Immature natural killer cell (primary cell): ENCODE results near the gene HSH2D. TPM values are rescaled to one million over a fixed set of nuclear protein-coding genes. Genes with fewer than 3 reads are reported as not detected.
"Not testable (repeated sequence)": the region's sequence is repeated elsewhere in the genome, so short reads cannot be mapped to it uniquely, and the experiment has no call there.

Experiments
- DNase-seq, 3 donors: peaks; one replicate each; pipeline ENCODE4 v3.0.0; 2022; ENCODE audit warnings: mixed read lengths in 1 of 3
- H3K27ac Mint-ChIP-seq, 6 donors: one replicate each; pipeline ENCODE4 v1.8.0; 2020; ENCODE audit warnings: mixed read lengths in 6 of 6, mild to moderate bottlenecking in 5 of 6, inconsistent platforms in 4 of 6, moderate library complexity in 3 of 6
- H3K27me3 Mint-ChIP-seq, 3 donors: one replicate each; pipeline ENCODE4 v1.8.0; 2020 to 2021; ENCODE audit warnings: low read depth in 3 of 3, mild to moderate bottlenecking in 3 of 3, mixed read lengths in 3 of 3, moderate library complexity in 3 of 3, inconsistent platforms in 1 of 3
- H3K36me3 Mint-ChIP-seq, 3 donors: one replicate each; pipeline ENCODE4 v1.8.0; 2020; ENCODE audit warnings: mixed read lengths in 3 of 3, inconsistent platforms in 2 of 3, mild to moderate bottlenecking in 2 of 3
- H3K4me1 Mint-ChIP-seq, 2 donors: one replicate each; pipeline ENCODE4 v1.8.0; 2020; ENCODE audit warnings: inconsistent platforms in 2 of 2, mild to moderate bottlenecking in 2 of 2, mixed read lengths in 2 of 2, moderate library complexity in 1 of 2
- H3K4me3 Mint-ChIP-seq, 5 donors: one replicate each; pipeline ENCODE4 v1.8.0; 2020; ENCODE audit warnings: mild to moderate bottlenecking in 5 of 5, mixed read lengths in 5 of 5, inconsistent platforms in 3 of 5, moderate library complexity in 3 of 5
- H3K9me3 Mint-ChIP-seq, 6 donors: one replicate each; pipeline ENCODE4 v1.8.0; 2020; ENCODE audit warnings: mild to moderate bottlenecking in 6 of 6, mixed read lengths in 6 of 6, inconsistent platforms in 4 of 6, moderate library complexity in 3 of 6
- polyA plus RNA-seq, 3 donors: library from polyadenylated mRNA; unstranded; fragments of 300-500 nt; fragmentation: Illumina TruSeq; gene quantifications; one replicate each; pipeline ENCODE4 v1.2.3, GENCODE V29; 2021

HSH2D gene, protein sequence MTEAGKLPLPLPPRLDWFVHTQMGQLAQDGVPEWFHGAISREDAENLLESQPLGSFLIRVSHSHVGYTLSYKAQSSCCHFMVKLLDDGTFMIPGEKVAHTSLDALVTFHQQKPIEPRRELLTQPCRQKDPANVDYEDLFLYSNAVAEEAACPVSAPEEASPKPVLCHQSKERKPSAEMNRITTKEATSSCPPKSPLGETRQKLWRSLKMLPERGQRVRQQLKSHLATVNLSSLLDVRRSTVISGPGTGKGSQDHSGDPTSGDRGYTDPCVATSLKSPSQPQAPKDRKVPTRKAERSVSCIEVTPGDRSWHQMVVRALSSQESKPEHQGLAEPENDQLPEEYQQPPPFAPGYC
- 100 to 1,000 TPM in 1 of 3 donors, 10 to 100 TPM in 2; 70.4 to 127 (median 97.4) TPM for polyA plus RNA-seq

DNA sequence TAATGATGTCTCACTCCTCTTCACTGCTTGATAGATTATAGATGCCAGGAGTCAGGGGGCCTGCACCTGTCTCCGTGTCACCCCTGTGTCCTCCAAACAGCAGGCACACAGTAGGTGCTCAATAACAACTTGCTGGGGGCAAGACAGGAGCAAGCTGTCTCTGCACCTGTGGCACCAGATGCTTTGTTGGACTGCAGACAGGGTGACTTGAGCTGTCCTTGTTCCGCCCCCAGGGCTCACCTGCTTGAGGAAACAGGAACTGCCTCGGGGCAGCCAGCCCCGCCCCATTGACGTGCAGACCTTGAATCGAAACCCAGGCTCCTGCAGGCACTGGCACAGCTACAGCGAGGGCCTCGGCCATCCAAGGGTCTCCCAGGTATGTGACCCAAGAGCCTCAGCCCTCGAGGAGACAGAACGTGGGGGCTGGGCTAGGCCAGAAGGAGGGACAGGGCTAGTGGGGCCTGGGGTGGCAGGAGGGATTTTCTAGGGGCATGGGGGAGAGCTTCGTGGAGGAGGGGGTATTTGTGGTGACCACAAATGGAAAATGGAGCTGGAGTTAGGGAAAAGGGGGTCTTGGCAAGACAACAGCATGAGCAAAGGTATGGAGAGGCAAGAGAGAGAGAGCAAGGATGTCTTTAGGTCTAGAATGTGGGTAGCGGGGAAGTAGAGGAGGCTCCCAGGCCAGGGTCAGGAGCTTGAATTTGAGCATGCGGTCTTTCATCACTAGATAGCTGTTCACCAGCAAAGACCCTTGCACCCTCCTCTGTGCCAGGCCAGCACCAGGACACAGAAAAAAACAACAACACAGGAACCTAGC lies at the start of gene HSH2D:
HSH2D (plus strand) TSS at position 287 of the 817 bp plus-strand sequence. CDS start 5,066 bp downstream, outside the sequence.
- peaks cover 74 to 79% of the 10 kb centered on the region in 2 donors for H3K4me1 Mint-ChIP-seq
- H3K4me3 Mint-ChIP-seq = peak within 1 kb of the TSS; percentile 97 to 98 (median 97)
- peak within 1 kb of the TSS; percentile 97 to 100 (median 99) for H3K27ac Mint-ChIP-seq
- H3K36me3 Mint-ChIP-seq = peaks cover 4 to 18% (median 15%) of the 10 kb centered on the region in 3 donors
- DNase-seq = peak; percentile 79 to 83 (median 80)
- no peaks in the 10 kb centered on the region for H3K9me3 Mint-ChIP-seq
- H3K27me3 Mint-ChIP-seq = peaks cover 27 to 31% (median 31%) of the 10 kb centered on the region in 3 donors

DNA sequence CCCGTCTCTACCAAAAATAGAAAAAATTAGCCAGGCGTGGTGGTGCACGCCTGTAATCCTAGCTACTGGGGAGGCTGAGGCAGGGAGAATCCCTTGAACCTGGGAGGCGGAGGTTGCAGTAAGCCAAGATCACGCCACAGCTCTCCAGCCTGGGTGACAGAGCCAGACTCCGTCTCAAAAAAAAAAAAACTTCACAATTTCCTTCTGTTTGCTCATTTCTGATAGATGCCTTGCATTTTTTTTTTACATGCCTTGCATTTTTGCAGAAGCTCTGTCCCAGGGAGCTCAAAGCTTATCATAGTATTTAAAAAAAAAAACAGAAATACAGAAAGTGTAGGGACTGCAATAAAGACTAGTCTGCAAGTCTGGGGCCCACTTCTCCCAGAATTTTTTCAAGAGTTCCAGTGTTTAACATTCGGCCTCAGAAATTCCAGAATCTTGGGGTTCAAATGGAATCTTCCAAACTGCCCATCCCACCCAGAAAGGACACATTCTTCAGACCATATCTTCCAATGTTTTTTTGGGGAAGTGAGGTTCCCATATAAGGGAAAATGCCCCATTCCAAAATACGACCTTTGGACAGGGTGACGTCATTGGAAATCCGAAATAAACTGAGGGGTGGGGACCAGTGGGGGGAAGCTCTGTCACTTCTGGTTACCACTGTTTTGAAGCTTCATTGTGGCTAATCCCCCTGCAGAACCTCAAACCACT lies 49.0 kb upstream of the HSH2D start:
- no peaks in the 10 kb centered on the region for H3K27me3 Mint-ChIP-seq
- H3K36me3 Mint-ChIP-seq = peaks cover 24 to 62% (median 28%) of the 10 kb centered on the region in 3 donors
- no peak overlapping the region for H3K4me3 Mint-ChIP-seq
- peak overlapping the region; percentile 65 to 87 (median 85) for H3K27ac Mint-ChIP-seq
- DNase-seq = no peak
- H3K9me3 Mint-ChIP-seq = no peaks in the 10 kb centered on the region
- peaks cover 14 to 26% of the 10 kb centered on the region in 2 donors for H3K4me1 Mint-ChIP-seq

DNA sequence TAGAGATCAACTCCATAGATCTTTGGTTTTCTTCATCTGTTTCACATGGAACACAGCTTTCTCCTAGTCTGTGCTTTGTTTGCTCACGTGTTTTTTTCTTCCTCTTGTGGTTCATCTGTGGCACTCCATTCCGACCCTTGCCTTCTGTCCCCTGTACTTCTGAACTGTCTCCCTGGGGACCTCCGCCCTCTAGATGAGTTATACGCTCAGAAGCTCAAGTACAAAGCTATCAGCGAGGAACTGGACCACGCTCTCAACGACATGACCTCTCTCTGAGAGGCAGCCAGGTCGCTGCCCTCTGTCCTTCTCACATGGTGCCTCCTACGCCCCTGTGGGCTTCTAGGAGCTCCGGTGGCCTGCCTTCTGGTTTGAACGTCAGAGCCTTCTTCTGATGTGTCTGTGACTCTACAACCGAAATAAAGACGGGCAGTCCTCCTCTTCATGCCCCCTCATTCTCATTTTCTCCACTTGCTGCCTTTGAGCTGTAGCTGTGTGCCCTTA lies 48.4 kb upstream of the HSH2D start:
- Mint-ChIP-seq H3K27ac (peak overlapping the region; percentile 65 to 87 (median 85)), H3K4me1 (peaks cover 12 to 30% of the 10 kb centered on the region in 2 donors), H3K9me3 (no peaks in the 10 kb centered on the region), H3K36me3 (peaks cover 22 to 64% (median 28%) of the 10 kb centered on the region in 3 donors), H3K27me3 (no peaks in the 10 kb centered on the region), H3K4me3 (peak overlapping the region in 2 of 5 donors; percentile 0 to 2)
- DNase-seq = no peak

DNA sequence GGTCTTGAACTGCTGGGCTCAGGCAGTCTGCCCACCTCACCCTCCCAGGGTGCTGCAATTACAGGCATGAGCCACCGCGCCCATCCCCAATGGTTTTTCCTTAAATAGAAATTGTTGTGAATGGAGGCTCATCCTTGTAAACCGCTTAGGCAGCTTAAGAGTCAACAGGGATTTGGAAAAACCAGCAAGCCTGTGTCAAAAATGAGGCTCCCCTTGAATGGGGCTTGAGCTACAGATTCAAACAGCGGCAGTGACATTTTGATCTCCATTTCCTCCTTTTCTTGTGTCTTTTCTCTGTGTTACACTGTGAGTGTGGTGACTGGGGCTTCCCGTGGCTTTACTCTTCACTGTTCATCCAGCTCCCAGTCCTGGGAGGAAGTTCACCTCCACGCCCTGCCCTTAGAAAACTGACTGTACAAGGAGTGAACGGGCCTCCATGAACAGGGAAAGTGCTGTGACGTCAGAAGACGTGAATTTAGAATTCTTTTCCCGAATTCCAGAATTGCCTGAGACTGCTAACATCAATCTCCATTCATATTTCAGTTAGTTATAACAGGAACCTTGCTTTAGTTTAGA lies 47.1 kb upstream of the HSH2D start:
- peak overlapping the region in 4 of 6 donors; percentile 24 to 76 (median 62) for H3K27ac Mint-ChIP-seq
- H3K9me3 Mint-ChIP-seq = no peaks in the 10 kb centered on the region
- DNase-seq = no peak
- no peak overlapping the region for H3K4me3 Mint-ChIP-seq
- H3K4me1 Mint-ChIP-seq = peaks cover 12 to 25% of the 10 kb centered on the region in 2 donors
- H3K27me3 Mint-ChIP-seq = no peaks in the 10 kb centered on the region
- peaks cover 27 to 63% (median 27%) of the 10 kb centered on the region in 3 donors for H3K36me3 Mint-ChIP-seq

DNA sequence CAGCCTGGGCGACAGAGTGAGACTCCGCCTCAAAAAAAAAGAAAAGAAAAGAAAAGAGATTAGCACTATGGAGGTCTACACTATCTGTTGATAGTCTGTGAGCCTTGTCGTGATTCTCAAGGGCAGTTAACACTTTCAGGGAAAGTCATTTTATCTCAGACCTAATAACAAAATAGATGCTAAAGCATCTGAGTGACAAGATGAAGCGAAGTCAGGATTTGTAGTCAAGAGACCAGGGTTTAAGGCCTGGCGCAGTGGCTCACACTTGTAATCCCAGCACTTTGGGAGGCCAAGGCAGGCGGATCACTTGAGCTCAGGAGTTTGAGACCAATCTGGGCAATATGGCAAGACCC lies 45.1 kb upstream of the HSH2D start:
- Mint-ChIP-seq H3K4me3 (no peak overlapping the region), H3K4me1 (peaks cover 12 to 25% of the 10 kb centered on the region in 2 donors), H3K9me3 (no peaks in the 10 kb centered on the region), H3K36me3 (peaks cover 27 to 60% (median 30%) of the 10 kb centered on the region in 3 donors), H3K27ac (peak overlapping the region in 3 of 6 donors; percentile 4 to 82 (median 31)), H3K27me3 (no peaks in the 10 kb centered on the region)
- no peak for DNase-seq

DNA sequence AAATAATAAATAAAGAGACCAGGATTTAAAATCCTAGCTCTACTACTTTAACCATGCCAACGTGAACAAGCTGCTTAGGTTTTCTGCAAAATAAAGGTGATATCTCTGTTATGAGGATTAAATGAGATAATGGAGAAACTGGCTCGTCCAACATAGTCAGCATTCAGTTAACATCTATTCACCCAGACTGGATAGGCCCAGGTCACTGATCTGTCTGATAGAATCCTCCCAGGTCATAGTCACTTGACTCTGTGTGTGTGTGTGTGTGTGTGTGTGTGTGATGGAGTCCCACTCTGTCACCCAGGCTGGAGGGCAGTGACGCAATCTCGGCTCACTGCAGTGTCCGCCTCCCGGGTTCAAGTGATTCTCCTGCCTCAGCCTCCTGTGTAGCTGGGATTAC lies 44.7 kb upstream of the HSH2D start:
- Mint-ChIP-seq H3K27ac (peak overlapping the region in 1 of 6 donors; percentile 8), H3K9me3 (no peaks in the 10 kb centered on the region), H3K27me3 (no peaks in the 10 kb centered on the region), H3K36me3 (peaks cover 24 to 60% (median 27%) of the 10 kb centered on the region in 3 donors), H3K4me1 (peaks cover 9 to 25% of the 10 kb centered on the region in 2 donors), H3K4me3 (no peak overlapping the region)
- DNase-seq = no peak

DNA sequence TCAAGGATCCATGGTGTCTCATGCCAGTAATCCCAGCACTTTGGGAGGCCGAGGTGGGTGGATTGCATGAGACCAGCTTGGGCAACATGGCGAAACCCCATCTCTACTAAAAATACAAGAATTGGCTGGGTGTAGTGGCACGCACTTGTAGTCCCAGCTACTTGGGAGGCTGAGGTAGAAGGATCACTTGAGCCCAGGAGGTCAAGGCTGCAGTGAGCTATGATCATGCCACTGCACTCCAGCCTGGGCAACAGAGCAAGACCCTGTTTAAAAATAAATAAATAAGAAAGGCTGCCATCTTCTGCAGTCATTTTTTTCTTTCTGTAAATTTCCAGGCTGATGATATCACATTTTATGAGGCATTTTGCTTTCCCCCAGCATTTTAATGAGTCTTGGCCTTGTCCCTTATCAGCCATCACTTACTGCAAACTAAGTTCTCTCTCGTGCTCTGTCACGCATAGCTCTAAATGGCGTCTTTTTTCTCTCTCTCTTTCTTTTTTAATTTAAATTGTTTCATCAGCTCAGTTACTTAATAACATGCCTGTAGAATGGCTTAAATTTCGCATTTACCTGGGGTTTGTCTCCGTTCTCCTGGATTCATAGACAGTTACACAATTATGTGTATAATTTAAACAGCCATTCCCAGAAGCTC lies 44.0 kb upstream of the HSH2D start:
- H3K9me3 Mint-ChIP-seq, DNase-seq, H3K4me3 Mint-ChIP-seq, H3K27me3 Mint-ChIP-seq: not testable (repeated sequence)
- Mint-ChIP-seq H3K4me1 (peaks cover 9 to 25% of the 10 kb centered on the region in 2 donors), H3K36me3 (peaks cover 23 to 57% (median 26%) of the 10 kb centered on the region in 3 donors), H3K27ac (peak overlapping the region in 3 of 6 donors; percentile 27 to 73 (median 58))

DNA sequence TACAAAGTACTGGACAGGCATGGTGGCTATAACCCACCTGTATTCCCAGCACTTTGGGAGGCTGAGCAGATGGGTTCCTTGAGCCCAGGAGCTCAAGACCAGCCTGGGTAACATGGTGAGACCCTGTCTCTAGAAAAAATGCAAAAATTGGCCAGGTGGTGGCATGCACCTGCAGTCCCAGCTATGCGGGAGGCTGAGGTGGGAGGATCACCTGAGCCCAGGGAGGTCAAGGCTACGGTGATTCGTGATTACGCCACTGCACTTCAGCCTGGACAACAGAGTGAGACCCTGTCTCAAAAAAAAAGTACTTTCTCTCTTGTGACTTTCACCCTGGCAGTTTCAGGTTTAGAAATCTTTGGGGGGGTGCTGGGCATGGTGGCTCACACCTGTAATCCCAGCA lies 43.0 kb upstream of the HSH2D start:
- no peaks in the 10 kb centered on the region for H3K27me3 Mint-ChIP-seq
- DNase-seq = no peak
- H3K36me3 Mint-ChIP-seq = peaks cover 12 to 47% (median 17%) of the 10 kb centered on the region in 3 donors
- H3K9me3 Mint-ChIP-seq = no peaks in the 10 kb centered on the region
- H3K4me3 Mint-ChIP-seq = no peak overlapping the region
- H3K4me1 Mint-ChIP-seq = peaks cover under 1 to 14% of the 10 kb centered on the region in 2 donors
- H3K27ac Mint-ChIP-seq = peak overlapping the region in 1 of 6 donors; percentile 4

DNA sequence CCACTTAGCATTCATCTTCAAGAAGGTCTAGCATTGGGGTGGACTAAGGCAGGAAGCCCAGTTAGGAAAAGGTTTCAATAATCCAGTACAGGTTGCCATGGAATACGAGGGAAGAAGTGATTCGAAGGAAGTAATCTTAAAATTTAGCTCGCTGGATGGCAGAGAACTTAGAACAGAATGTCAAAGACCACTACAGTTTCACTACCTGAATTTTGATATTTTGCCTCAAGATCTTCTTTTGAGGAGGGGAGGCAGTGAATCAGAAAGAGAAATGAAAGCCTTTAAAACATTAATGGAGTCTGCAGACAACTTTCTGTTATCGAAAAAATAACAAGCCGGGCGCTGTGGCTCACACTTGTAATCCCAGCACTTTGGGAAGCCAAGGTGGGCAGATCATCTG lies 38.8 kb upstream of the HSH2D start:
- H3K36me3 Mint-ChIP-seq = peaks cover 6 to 21% (median 11%) of the 10 kb centered on the region in 3 donors
- DNase-seq = no peak

DNA sequence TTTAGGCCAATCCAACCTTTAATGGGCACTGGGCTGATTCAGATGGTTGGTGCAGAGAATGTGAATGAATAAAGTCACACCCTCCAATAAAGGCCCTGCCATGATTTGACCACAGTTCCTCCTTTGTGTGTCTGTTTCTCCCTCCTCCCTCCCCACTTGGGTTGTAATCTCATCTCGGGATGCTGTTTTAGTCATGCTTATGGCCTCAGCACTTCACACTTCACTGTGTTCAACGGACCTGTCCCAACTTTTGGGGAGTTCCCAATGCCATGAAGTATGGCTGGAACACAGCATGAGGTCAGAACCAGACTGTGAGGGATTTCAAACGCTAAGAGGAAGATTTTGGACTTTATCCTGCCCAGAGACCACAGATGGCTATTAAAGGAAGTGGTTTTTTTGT lies 37.4 kb upstream of the HSH2D start:
- Mint-ChIP-seq H3K36me3 (peaks cover 4 to 17% (median 9%) of the 10 kb centered on the region in 3 donors), H3K4me3 (no peak overlapping the region)
- no peak for DNase-seq

More for the DNA sequence above, 38.8 kb upstream of the HSH2D start:
- Mint-ChIP-seq H3K27ac (peak overlapping the region in 3 of 6 donors; percentile 45 to 72 (median 48)), H3K9me3 (no peaks in the 10 kb centered on the region), H3K4me1 (peaks cover 0 to 2% of the 10 kb centered on the region in 2 donors), H3K4me3 (no peak overlapping the region), H3K27me3 (no peaks in the 10 kb centered on the region)

DNA sequence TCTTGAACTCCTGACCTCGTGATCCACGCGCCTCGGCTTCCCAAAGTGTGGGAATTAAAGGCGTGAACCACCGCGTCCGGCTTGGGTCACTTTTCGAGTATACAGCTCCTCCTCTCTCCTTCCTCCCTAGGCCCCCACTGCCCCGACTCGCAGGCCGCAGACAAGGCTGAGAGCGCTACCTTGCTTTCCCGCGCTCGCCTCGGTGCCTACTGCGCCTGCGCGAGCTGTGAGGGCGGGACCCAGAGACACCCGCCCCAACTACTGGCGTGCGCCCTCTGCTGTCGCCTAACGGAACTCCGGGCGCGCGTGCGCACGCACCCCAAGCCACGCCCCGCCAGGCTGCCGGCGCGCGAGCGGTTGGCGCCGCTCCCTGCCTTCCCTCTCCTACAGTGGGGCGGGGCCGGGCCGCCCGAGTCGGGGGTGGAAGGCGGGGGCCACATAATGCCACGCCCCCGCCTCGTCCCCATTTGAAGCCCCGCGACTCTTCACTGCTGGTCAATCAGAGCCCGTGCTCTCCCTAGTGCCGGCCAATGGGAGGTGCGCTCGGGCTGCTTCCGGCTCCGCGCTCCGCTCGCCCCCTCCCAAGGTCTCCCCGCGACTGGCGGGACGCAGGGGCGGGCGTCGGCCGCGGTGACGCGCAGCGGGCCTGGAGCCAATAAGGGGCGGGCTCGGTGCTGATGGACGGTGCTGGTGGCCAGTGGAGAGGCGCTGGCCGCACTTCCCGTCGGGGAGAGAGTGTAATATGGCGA lies 32.2 kb upstream of the HSH2D start, which contains the start of gene RAB8A:
RAB8A (plus strand) TSS at position 730 of the 749 bp plus-strand sequence; CDS start at position 743, 13 bp downstream.
- DNase-seq = peak; percentile 99 to 100 (median 99)
- H3K27me3 Mint-ChIP-seq = peaks cover 6 to 9% (median 8%) of the 10 kb centered on the region in 3 donors
- H3K27ac Mint-ChIP-seq = peak within 1 kb of the TSS; percentile 95 to 99 (median 98)
- peak within 1 kb of the TSS; percentile 95 to 98 (median 98) for H3K4me3 Mint-ChIP-seq
- peaks cover 38 to 51% of the 10 kb centered on the region in 2 donors for H3K4me1 Mint-ChIP-seq
- H3K9me3 Mint-ChIP-seq = no peaks in the 10 kb centered on the region
- H3K36me3 Mint-ChIP-seq = peaks cover 0 to 4% (median 3%) of the 10 kb centered on the region in 3 donors

More for the DNA sequence above, 37.4 kb upstream of the HSH2D start:
- peaks cover 3% of the 10 kb centered on the region in 2 donors for H3K4me1 Mint-ChIP-seq
- H3K9me3 Mint-ChIP-seq = no peaks in the 10 kb centered on the region
- peaks cover under 1 to 4% (median 3%) of the 10 kb centered on the region in 3 donors for H3K27me3 Mint-ChIP-seq
- H3K27ac Mint-ChIP-seq = peak overlapping the region in 5 of 6 donors; percentile 69 to 88 (median 76)
